ENCODE data around the gene SPAG9. TPM values are rescaled to one million over a fixed set of nuclear protein-coding genes. Genes with fewer than 3 reads are reported as not detected.
"Not testable (repeated sequence)": the region's sequence is repeated elsewhere in the genome, so short reads cannot be mapped to it uniquely, and the experiment has no call there.

SPAG9 gene
- total and polyA plus RNA-seq, 3 experiments from 2014 or later: 10.5 to 43.0 (median 40.6) TPM

- H3K27ac ChIP-seq (ENCODE audit: low read depth, low read length); H3K36me3 Mint-ChIP-seq; H3K4me3 ChIP-seq (ENCODE audit: low read length); H3K27me3 ChIP-seq (ENCODE audit: insufficient read depth, low read length, poor library complexity, severe bottlenecking); DNase-seq; H3K36me3 ChIP-seq (ENCODE audit: insufficient read depth, low read length); H3K27me3 Mint-ChIP-seq; H3K9me3 ChIP-seq (ENCODE audit: low read length); CTCF ChIA-PET; H3K9me3 Mint-ChIP-seq: not testable (repeated sequence)
- H3K4me1 ChIP-seq (ENCODE audit: insufficient read depth, low read length): peaks cover 34% of the 10 kb centered on the region
- Mint-ChIP-seq H3K27ac (peak overlapping the region in 5 of 8 donors; percentile 26 to 86 (median 65)), H3K4me3 (peak overlapping the region in 1 of 7 donors; percentile 43), H3K4me1 (peaks cover 19 to 29% (median 27%) of the 10 kb centered on the region in 3 donors)
- POLR2A ChIA-PET: interaction anchor here (5.6 kb wide), 1 partner anchor 76 kb away, joined by 54 read pairs; the partner anchor contains the start of gene TOB1
Observed at GRCh38 chr17:50941676-50942048, 179.0 kb downstream of the SPAG9 start.

- Mint-ChIP-seq H3K27ac (peak overlapping the region in 4 of 8 donors; percentile 33 to 84 (median 68)), H3K36me3 (no peaks in the 10 kb centered on the region), H3K27me3 (no peaks in the 10 kb centered on the region), H3K9me3 (no peaks in the 10 kb centered on the region), H3K4me3 (peak overlapping the region in 2 of 7 donors; percentile 35 to 54), H3K4me1 (peaks cover 16 to 27% (median 21%) of the 10 kb centered on the region in 3 donors)
- ChIA-PET POLR2A (no interaction called here), CTCF (interaction anchor here (1.9 kb wide), 1 partner anchor 88 kb away, joined by 8 read pairs; no protein-coding TSS in a partner anchor)
- Histone ChIP-seq H3K27ac (ENCODE audit: low read depth, low read length) (no peak overlapping the region), H3K4me1 (ENCODE audit: insufficient read depth, low read length) (peaks cover 28% of the 10 kb centered on the region), H3K4me3 (ENCODE audit: low read length) (no peak overlapping the region), H3K9me3 (ENCODE audit: low read length) (no peaks in the 10 kb centered on the region), H3K27me3 (ENCODE audit: insufficient read depth, low read length, poor library complexity, severe bottlenecking) (no peaks in the 10 kb centered on the region), H3K36me3 (ENCODE audit: insufficient read depth, low read length) (no peaks in the 10 kb centered on the region)
- no peak for DNase-seq
Observed at GRCh38 chr17:50939795-50940684, 180.6 kb downstream of the SPAG9 start.

- no peaks in the 10 kb centered on the region for H3K9me3 ChIP-seq (ENCODE audit: low read length)
- H3K4me3 ChIP-seq (ENCODE audit: low read length): no peak overlapping the region
- Mint-ChIP-seq H3K27ac (no peak overlapping the region), H3K36me3 (no peaks in the 10 kb centered on the region), H3K4me3 (no peak overlapping the region), H3K9me3 (no peaks in the 10 kb centered on the region), H3K27me3 (no peaks in the 10 kb centered on the region), H3K4me1 (peaks cover 16 to 22% (median 21%) of the 10 kb centered on the region in 3 donors)
- peaks cover 24% of the 10 kb centered on the region for H3K4me1 ChIP-seq (ENCODE audit: insufficient read depth, low read length)
- CTCF ChIA-PET: interaction anchor here (1.9 kb wide), 1 partner anchor 87 kb away, joined by 8 read pairs; no protein-coding TSS in a partner anchor
- H3K27ac ChIP-seq (ENCODE audit: low read depth, low read length): no peak overlapping the region
- no peaks in the 10 kb centered on the region for H3K36me3 ChIP-seq (ENCODE audit: insufficient read depth, low read length)
- no peak for DNase-seq
- POLR2A ChIA-PET: no interaction called here
- H3K27me3 ChIP-seq (ENCODE audit: insufficient read depth, low read length, poor library complexity, severe bottlenecking): no peaks in the 10 kb centered on the region
Observed at GRCh38 chr17:50939542-50939794, 181.2 kb downstream of the SPAG9 start.

- no peaks in the 10 kb centered on the region for H3K36me3 ChIP-seq (ENCODE audit: insufficient read depth, low read length)
- no peak for DNase-seq
- no peaks in the 10 kb centered on the region for H3K9me3 ChIP-seq (ENCODE audit: low read length)
- Mint-ChIP-seq H3K4me1 (peaks cover 16 to 20% (median 19%) of the 10 kb centered on the region in 3 donors), H3K27ac (peak overlapping the region in 2 of 8 donors; percentile 17 to 25), H3K27me3 (no peaks in the 10 kb centered on the region), H3K36me3 (no peaks in the 10 kb centered on the region), H3K9me3 (no peaks in the 10 kb centered on the region), H3K4me3 (no peak overlapping the region)
- peaks cover 20% of the 10 kb centered on the region for H3K4me1 ChIP-seq (ENCODE audit: insufficient read depth, low read length)
- POLR2A ChIA-PET: interaction anchor here (0.6 kb wide), 2 partner anchors 34 to 73 kb away, joined by 3 read pairs; partner anchors contain the start of gene TOB1
- no peak overlapping the region for H3K27ac ChIP-seq (ENCODE audit: low read depth, low read length)
- no peak overlapping the region for H3K4me3 ChIP-seq (ENCODE audit: low read length)
- no peaks in the 10 kb centered on the region for H3K27me3 ChIP-seq (ENCODE audit: insufficient read depth, low read length, poor library complexity, severe bottlenecking)
- CTCF ChIA-PET: interaction anchor here (1.4 to 1.9 kb wide), 2 partner anchors 10 to 87 kb away, joined by 3 to 8 read pairs; no protein-coding TSS in a partner anchor
Observed at GRCh38 chr17:50938821-50939541, 181.7 kb downstream of the SPAG9 start.

GRCh38 chr17:50935996-50936266, 184.7 kb downstream of the SPAG9 start:
- no peaks in the 10 kb centered on the region for H3K27me3 Mint-ChIP-seq
- peaks cover 0 to 1% (median 0%) of the 10 kb centered on the region in 3 donors for H3K36me3 Mint-ChIP-seq
- H3K4me3 ChIP-seq (ENCODE audit: low read length): no peak overlapping the region
- no peaks in the 10 kb centered on the region for H3K27me3 ChIP-seq (ENCODE audit: insufficient read depth, low read length, poor library complexity, severe bottlenecking)
- no peak overlapping the region for H3K27ac Mint-ChIP-seq
- peaks cover 10% of the 10 kb centered on the region for H3K4me1 ChIP-seq (ENCODE audit: insufficient read depth, low read length)
- no peaks in the 10 kb centered on the region for H3K9me3 ChIP-seq (ENCODE audit: low read length)
- no peaks in the 10 kb centered on the region for H3K36me3 ChIP-seq (ENCODE audit: insufficient read depth, low read length)
- CTCF ChIA-PET: interaction anchor here (1.2 to 1.3 kb wide), 3 partner anchors 14 to 83 kb away, joined by 3 to 10 read pairs (median 5); no protein-coding TSS in a partner anchor
- no peak for DNase-seq
- no peak overlapping the region for H3K27ac ChIP-seq (ENCODE audit: low read depth, low read length)
- H3K4me3 Mint-ChIP-seq: no peak overlapping the region
- H3K4me1 Mint-ChIP-seq: peaks cover 7 to 13% (median 9%) of the 10 kb centered on the region in 3 donors
- POLR2A ChIA-PET: interaction anchor here (1.6 kb wide), 1 partner anchor 10 kb away, joined by 4 read pairs; no protein-coding TSS in a partner anchor
- H3K9me3 Mint-ChIP-seq: no peaks in the 10 kb centered on the region

GRCh38 chr17:50935221-50935995, 185.3 kb downstream of the SPAG9 start:
- DNase-seq: no peak
- H3K36me3 Mint-ChIP-seq: peaks cover 0 to 1% (median 0%) of the 10 kb centered on the region in 3 donors
- no peaks in the 10 kb centered on the region for H3K9me3 ChIP-seq (ENCODE audit: low read length)
- H3K4me1 Mint-ChIP-seq: peaks cover 10 to 17% (median 13%) of the 10 kb centered on the region in 3 donors
- peak overlapping the region in 1 of 8 donors; percentile 58 for H3K27ac Mint-ChIP-seq
- H3K36me3 ChIP-seq (ENCODE audit: insufficient read depth, low read length): no peaks in the 10 kb centered on the region
- ChIA-PET POLR2A (interaction anchor here (1.6 kb wide), 1 partner anchor 10 kb away, joined by 4 read pairs; no protein-coding TSS in a partner anchor), CTCF (interaction anchor here (1.2 to 1.3 kb wide), 2 partner anchors 14 to 25 kb away, joined by 3 to 5 read pairs; no protein-coding TSS in a partner anchor)
- H3K4me3 ChIP-seq (ENCODE audit: low read length): no peak overlapping the region
- H3K27me3 Mint-ChIP-seq: no peaks in the 10 kb centered on the region
- H3K4me1 ChIP-seq (ENCODE audit: insufficient read depth, low read length): peaks cover 15% of the 10 kb centered on the region
- H3K9me3 Mint-ChIP-seq: no peaks in the 10 kb centered on the region
- peak overlapping the region; percentile 59 for H3K27ac ChIP-seq (ENCODE audit: low read depth, low read length)
- no peak overlapping the region for H3K4me3 Mint-ChIP-seq
- no peaks in the 10 kb centered on the region for H3K27me3 ChIP-seq (ENCODE audit: insufficient read depth, low read length, poor library complexity, severe bottlenecking)

- CTCF ChIA-PET: interaction anchor here (1.2 to 1.3 kb wide), 2 partner anchors 15 to 24 kb away, joined by 3 to 5 read pairs; no protein-coding TSS in a partner anchor
- Histone ChIP-seq H3K4me3 (ENCODE audit: low read length) (no peak overlapping the region), H3K27me3 (ENCODE audit: insufficient read depth, low read length, poor library complexity, severe bottlenecking) (no peaks in the 10 kb centered on the region), H3K4me1 (ENCODE audit: insufficient read depth, low read length) (peaks cover 19% of the 10 kb centered on the region), H3K27ac (ENCODE audit: low read depth, low read length) (peak overlapping the region; percentile 59), H3K9me3 (ENCODE audit: low read length) (no peaks in the 10 kb centered on the region), H3K36me3 (ENCODE audit: insufficient read depth, low read length) (no peaks in the 10 kb centered on the region)
- Mint-ChIP-seq H3K36me3 (peaks cover 0 to 1% (median 0%) of the 10 kb centered on the region in 3 donors), H3K27ac (peak overlapping the region in 1 of 8 donors; percentile 76), H3K9me3 (no peaks in the 10 kb centered on the region), H3K4me3 (no peak overlapping the region), H3K4me1 (peaks cover 15 to 22% (median 17%) of the 10 kb centered on the region in 3 donors), H3K27me3 (no peaks in the 10 kb centered on the region)
- DNase-seq: no peak
- POLR2A ChIA-PET: no interaction called here
Observed at GRCh38 chr17:50934672-50935220, 185.9 kb downstream of the SPAG9 start.
